GM12801 (cell line): ENCODE data around the gene MEF2B.

ENCODE experiments used
- CTCF ChIP-seq: IDR thresholded peaks from one replicate; pipeline ENCODE4 v1.5.1; 2011; ENCODE audit warnings: control low read depth; ENCODE audit not compliant: insufficient read length; ENCODE audit errors: extremely low read depth

The MEF2B gene

GRCh38 chr19:19111967-19112580, 58.0 kb downstream of the MEF2B start:
- TF ChIP-seq CTCF: no peak

- no peak for TF ChIP-seq CTCF
Observed at GRCh38 chr19:19111136-19111835, 58.8 kb downstream of the MEF2B start.

GRCh38 chr19:19110410-19111135, 59.5 kb downstream of the MEF2B start:
- TF ChIP-seq CTCF: no peak

- TF ChIP-seq CTCF: no peak
Observed at GRCh38 chr19:19109601-19110000, 60.5 kb downstream of the MEF2B start.

GRCh38 chr19:19107654-19108053, 62.4 kb downstream of the MEF2B start:
- TF ChIP-seq CTCF: no peak

GRCh38 chr19:19106056-19106551, 64.0 kb downstream of the MEF2B start:
- no peak for TF ChIP-seq CTCF

GRCh38 chr19:19105365-19106055, 64.6 kb downstream of the MEF2B start:
- TF ChIP-seq CTCF: no peak
